WTC11 (cell line): ENCODE data around the gene PLPP3. TPM values are rescaled to one million over a fixed set of nuclear protein-coding genes. Genes with fewer than 3 reads are reported as not detected.

Experiments used
- ATAC-seq: fragments of 200-7000 bp; cut with Tn5 transposase; 2 replicates; pipeline ENCODE4 v1.10.0; 2021; ENCODE audit warnings: mild to moderate bottlenecking, moderate library complexity
- CTCF ChIA-PET: fragments of 300-600 bp; sonication (Branson Sonifier 250); formaldehyde crosslinking; loops from one replicate; lab custom pipeline; 2021; ENCODE audit warnings: antibody characterized with exemption; lab: Charles Lee
- POLR2A ChIA-PET: fragments of 350-600 bp; sonication (Branson Sonifier 250); formaldehyde crosslinking; loops from one replicate; lab custom pipeline; 2021; ENCODE audit warnings: antibody characterized with exemption; lab: Charles Lee
- DNase-seq: peaks from one replicate; pipeline ENCODE4 v3.0.0; 2021; ENCODE audit warnings: low spot score
- H3K27ac Mint-ChIP-seq: 2 replicates; pipeline ENCODE4 v1.8.0; 2021; ENCODE audit warnings: mixed read lengths
- H3K27me3 Mint-ChIP-seq: 2 replicates; pipeline ENCODE4 v1.8.0; 2021; ENCODE audit warnings: low read depth, mild to moderate bottlenecking, moderate library complexity, mixed read lengths
- H3K36me3 Mint-ChIP-seq: 2 replicates; pipeline ENCODE4 v1.8.0; 2021; ENCODE audit warnings: mixed read lengths
- H3K4me1 Mint-ChIP-seq: 2 replicates; pipeline ENCODE4 v1.8.0; 2022; ENCODE audit warnings: mixed read lengths
- H3K4me3 Mint-ChIP-seq: 2 replicates; pipeline ENCODE4 v1.8.0; 2021; ENCODE audit warnings: mild to moderate bottlenecking, moderate library complexity, mixed read lengths
- H3K9me3 Mint-ChIP-seq: 2 replicates; pipeline ENCODE4 v1.8.0; 2021; ENCODE audit warnings: mixed read lengths
- ATF1 ChIP-seq: sonication (generic); formaldehyde crosslinking; IDR thresholded peaks from 2 replicates; pipeline ENCODE4 v1.8.1; 2023; ENCODE audit warnings: mild to moderate bottlenecking, moderate library complexity, missing genetic modification reagents
- CBFB ChIP-seq: sonication (generic); formaldehyde crosslinking; IDR thresholded peaks from 2 replicates; pipeline ENCODE4 v1.8.1; 2022; ENCODE audit warnings: mild to moderate bottlenecking, low read depth, missing genetic modification reagents
- ETV6 ChIP-seq: sonication (generic); formaldehyde crosslinking; IDR thresholded peaks from 2 replicates; pipeline ENCODE4 v1.8.1; 2022; ENCODE audit warnings: mild to moderate bottlenecking, missing genetic modification reagents
- FOXK1 ChIP-seq: sonication (generic); formaldehyde crosslinking; IDR thresholded peaks from 2 replicates; pipeline ENCODE4 v1.8.0; 2022; ENCODE audit warnings: mild to moderate bottlenecking, moderate library complexity, missing genetic modification reagents
- GRHL2 ChIP-seq: fragments of 250-450 bp; sonication (Bioruptor Pico); IDR thresholded peaks from 2 replicates; pipeline ENCODE4 v1.8.0; 2022; ENCODE audit warnings: mild to moderate bottlenecking, moderate library complexity; ENCODE audit not compliant: insufficient replicate concordance, severe bottlenecking
- GTF2I ChIP-seq: fragments of 250-450 bp; sonication (Bioruptor Pico); conservative IDR thresholded peaks from 2 replicates; pipeline ENCODE4 v1.4.0; 2021; ENCODE audit warnings: mild to moderate bottlenecking
- IRF2 ChIP-seq: sonication (generic); formaldehyde crosslinking; IDR thresholded peaks from 2 replicates; pipeline ENCODE4 v1.8.0; 2022; ENCODE audit warnings: low read depth, missing genetic modification reagents, borderline replicate concordance
- JAZF1 ChIP-seq: fragments of 250-450 bp; sonication (Bioruptor Pico); IDR thresholded peaks from 2 replicates; pipeline ENCODE4 v1.9.0; 2021; ENCODE audit warnings: moderate library complexity, mild to moderate bottlenecking, inconsistent platforms
- NFE2L1 ChIP-seq: sonication (generic); formaldehyde crosslinking; IDR thresholded peaks from 2 replicates; pipeline ENCODE4 v1.8.1; 2023; ENCODE audit warnings: missing genetic modification reagents
- NR2C2 ChIP-seq: sonication (generic); formaldehyde crosslinking; IDR thresholded peaks from 2 replicates; pipeline ENCODE4 v1.8.0; 2022; ENCODE audit warnings: mild to moderate bottlenecking, missing genetic modification reagents
- PRRX2 ChIP-seq: fragments of 250-450 bp; sonication (Bioruptor Pico); IDR thresholded peaks from 2 replicates; pipeline ENCODE4 v1.8.0; 2021; ENCODE audit warnings: mild to moderate bottlenecking
- SMAD3 ChIP-seq: sonication (generic); formaldehyde crosslinking; IDR thresholded peaks from 2 replicates; pipeline ENCODE4 v1.8.0; 2022; ENCODE audit warnings: missing genetic modification reagents, mild to moderate bottlenecking, borderline replicate concordance
- ZNF263 ChIP-seq: sonication (generic); formaldehyde crosslinking; IDR thresholded peaks from 2 replicates; pipeline ENCODE4 v1.8.1; 2022; ENCODE audit warnings: low read depth, mild to moderate bottlenecking, moderate library complexity, missing genetic modification reagents
- total RNA-seq: library from RNA; stranded (reverse); gene quantifications from 3 replicates; pipeline ENCODE4 v1.2.3, GENCODE V29; 2021
- TF ChIP-seq, protein P1 (sequence below): sonication (generic); formaldehyde crosslinking; IDR thresholded peaks from 2 replicates; pipeline ENCODE4 v1.8.1; 2023; ENCODE audit warnings: mild to moderate bottlenecking, missing genetic modification reagents
- TF ChIP-seq, protein P2 (sequence below): fragments of 250-450 bp; sonication (Bioruptor Pico); IDR thresholded peaks from 2 replicates; pipeline ENCODE4 v1.9.0; 2021; ENCODE audit warnings: mild to moderate bottlenecking
- TF ChIP-seq, protein P3 (sequence below): sonication (generic); formaldehyde crosslinking; IDR thresholded peaks from 2 replicates; pipeline ENCODE4 v1.8.0; 2022; ENCODE audit warnings: mild to moderate bottlenecking, missing genetic modification reagents
- TF ChIP-seq, protein P4 (sequence below): sonication (generic); formaldehyde crosslinking; IDR thresholded peaks from 2 replicates; pipeline ENCODE4 v1.8.1; 2022; ENCODE audit warnings: low read depth, missing genetic modification reagents, borderline replicate concordance
- TF ChIP-seq, protein P5 (sequence below): fragments of 250-450 bp; sonication (Bioruptor Pico); IDR thresholded peaks from 2 replicates; pipeline ENCODE4 v2.1.2; 2022; ENCODE audit warnings: mild to moderate bottlenecking, moderate library complexity
- TF ChIP-seq, protein P6 (sequence below): fragments of 250-450 bp; sonication (Bioruptor Pico); IDR thresholded peaks from 2 replicates; pipeline ENCODE4 v1.9.0; 2021; ENCODE audit warnings: mild to moderate bottlenecking, borderline replicate concordance
- TF ChIP-seq, protein P7 (sequence below): sonication (generic); formaldehyde crosslinking; IDR thresholded peaks from 2 replicates; pipeline ENCODE4 v1.8.1; 2022; ENCODE audit warnings: mild to moderate bottlenecking, moderate library complexity, missing genetic modification reagents

Gene PLPP3
- total RNA-seq, 1 experiment from 2014 or later: 31.0 TPM

DNA sequence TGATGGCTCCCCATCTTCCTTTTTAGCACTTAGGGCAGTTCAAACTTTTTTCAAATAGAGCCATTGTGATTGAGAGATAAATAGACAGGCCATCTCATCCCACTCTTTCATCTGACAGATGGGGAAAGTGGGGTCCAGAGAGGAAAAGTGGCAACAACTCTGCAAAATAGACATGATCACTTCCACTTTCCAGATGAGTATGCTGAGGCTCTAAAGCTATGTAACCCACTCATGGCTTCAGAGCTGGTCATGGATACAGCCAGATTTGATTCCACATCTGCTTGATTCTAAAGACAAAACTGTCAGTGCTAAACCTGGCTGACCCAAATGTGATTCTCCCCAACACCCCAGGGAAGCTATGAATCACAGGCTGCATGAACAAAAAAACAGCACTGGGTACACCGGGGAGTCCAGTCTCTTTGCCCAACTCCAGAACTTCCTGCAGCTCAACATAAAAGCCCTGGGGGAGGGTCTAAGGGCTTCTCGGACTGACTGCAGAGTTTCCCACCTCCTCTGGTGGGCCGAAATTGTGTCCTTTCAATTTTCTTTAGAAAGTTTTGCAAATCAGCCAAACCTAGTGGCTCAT, 59.3 kb downstream of the PLPP3 start (continued):
- TF ChIP-seq ATF1: no peak
- TF ChIP-seq, protein P1, sequence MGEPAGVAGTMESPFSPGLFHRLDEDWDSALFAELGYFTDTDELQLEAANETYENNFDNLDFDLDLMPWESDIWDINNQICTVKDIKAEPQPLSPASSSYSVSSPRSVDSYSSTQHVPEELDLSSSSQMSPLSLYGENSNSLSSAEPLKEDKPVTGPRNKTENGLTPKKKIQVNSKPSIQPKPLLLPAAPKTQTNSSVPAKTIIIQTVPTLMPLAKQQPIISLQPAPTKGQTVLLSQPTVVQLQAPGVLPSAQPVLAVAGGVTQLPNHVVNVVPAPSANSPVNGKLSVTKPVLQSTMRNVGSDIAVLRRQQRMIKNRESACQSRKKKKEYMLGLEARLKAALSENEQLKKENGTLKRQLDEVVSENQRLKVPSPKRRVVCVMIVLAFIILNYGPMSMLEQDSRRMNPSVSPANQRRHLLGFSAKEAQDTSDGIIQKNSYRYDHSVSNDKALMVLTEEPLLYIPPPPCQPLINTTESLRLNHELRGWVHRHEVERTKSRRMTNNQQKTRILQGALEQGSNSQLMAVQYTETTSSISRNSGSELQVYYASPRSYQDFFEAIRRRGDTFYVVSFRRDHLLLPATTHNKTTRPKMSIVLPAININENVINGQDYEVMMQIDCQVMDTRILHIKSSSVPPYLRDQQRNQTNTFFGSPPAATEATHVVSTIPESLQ (CRISPR knock-in tag): no peak
- TF ChIP-seq, protein P2, sequence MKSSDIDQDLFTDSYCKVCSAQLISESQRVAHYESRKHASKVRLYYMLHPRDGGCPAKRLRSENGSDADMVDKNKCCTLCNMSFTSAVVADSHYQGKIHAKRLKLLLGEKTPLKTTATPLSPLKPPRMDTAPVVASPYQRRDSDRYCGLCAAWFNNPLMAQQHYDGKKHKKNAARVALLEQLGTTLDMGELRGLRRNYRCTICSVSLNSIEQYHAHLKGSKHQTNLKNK (CRISPR knock-in tag): no peak

DNA sequence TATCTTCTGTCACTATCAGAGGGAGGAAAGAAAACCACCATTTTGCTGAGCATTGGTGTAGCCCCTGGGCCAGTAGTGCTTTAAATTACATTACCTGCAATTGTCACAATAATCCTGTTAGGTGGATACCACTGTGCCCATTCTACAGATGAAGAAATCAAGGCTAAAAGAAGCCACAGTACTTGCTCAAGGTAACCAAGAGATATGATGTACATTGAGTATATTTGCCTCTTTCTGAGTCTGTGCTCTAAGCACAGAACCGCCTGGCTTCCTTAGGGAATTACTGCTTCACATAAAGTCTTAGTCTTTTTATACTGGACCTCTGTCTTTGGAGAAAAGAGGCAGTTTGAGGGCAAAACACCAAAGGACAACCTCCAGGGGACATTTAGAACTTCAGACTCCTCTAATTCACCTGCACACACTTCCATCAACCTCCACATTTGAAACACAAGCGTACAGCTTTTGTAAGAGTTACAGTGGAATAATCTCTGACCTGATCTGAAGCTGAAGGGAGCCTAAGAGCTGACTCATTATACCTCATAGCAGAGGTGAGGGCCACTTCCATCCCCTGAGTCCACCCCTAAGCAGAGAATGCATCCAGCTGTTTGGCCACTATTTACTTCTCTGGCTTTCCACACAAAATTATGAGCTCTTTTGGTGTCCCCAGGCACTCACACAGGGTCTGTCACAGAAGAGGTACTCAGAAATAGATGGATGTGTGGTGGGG, 61.8 kb downstream of the PLPP3 start:
- no peaks in the 10 kb centered on the region for H3K27me3 Mint-ChIP-seq
- POLR2A ChIA-PET: interaction anchor here (0.8 kb wide), 1 partner anchor 61 kb away, joined by 3 read pairs; no protein-coding TSS in a partner anchor

DNA sequence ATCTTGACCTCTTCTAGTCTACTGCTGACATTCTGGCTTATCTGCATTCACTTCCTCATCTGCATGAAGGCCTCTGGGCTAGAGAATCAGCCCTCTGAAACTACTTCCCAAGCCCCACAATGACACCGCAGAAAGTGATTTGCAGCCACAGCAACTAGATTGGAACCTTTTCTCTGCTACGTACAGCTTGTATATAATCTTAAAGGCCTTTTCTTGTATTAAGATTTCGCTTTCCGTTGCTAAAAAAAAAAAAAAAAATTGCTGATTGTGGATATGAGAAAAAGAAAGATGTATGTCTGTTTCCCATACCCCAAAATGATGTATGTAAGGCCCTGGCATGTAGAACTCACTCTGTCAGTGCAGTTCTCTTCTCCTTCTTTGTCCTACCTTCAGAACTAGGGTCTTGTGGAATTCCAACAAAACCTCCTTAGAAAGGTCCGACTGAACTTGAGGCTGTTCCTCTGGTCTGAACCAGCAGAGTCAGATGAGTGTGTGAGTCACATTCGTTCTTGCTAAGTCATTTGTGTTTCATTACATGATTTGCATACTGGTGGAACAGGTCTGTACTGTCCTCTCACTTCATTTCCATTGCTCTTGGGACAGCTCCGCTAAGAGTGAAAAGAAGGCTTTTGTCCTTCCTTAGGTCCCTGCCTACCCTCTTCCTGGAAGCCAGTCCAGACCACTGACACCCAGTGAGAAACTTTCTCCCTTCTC, 62.7 kb downstream of the PLPP3 start:
- no peaks in the 10 kb centered on the region for H3K27me3 Mint-ChIP-seq
- CTCF ChIA-PET: no interaction called here
- POLR2A ChIA-PET: interaction anchor here (0.8 kb wide), 1 partner anchor 62 kb away, joined by 3 read pairs; no protein-coding TSS in a partner anchor
- peak overlapping the region; percentile 24 for H3K4me3 Mint-ChIP-seq
- ATAC-seq (peak; percentile 78), DNase-seq (no peak)
- H3K36me3 Mint-ChIP-seq: peaks cover 31% of the 10 kb centered on the region
- H3K27ac Mint-ChIP-seq: peak overlapping the region; percentile 98
- H3K9me3 Mint-ChIP-seq: no peaks in the 10 kb centered on the region
- H3K4me1 Mint-ChIP-seq: peaks cover 71% of the 10 kb centered on the region
- TF ChIP-seq, protein P3, sequence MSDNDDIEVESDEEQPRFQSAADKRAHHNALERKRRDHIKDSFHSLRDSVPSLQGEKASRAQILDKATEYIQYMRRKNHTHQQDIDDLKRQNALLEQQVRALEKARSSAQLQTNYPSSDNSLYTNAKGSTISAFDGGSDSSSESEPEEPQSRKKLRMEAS: no peak
- TF ChIP-seq CBFB (CRISPR knock-in tag): no peak
- no peak for TF ChIP-seq ZNF263 (CRISPR knock-in tag)
- TF ChIP-seq, protein P4, sequence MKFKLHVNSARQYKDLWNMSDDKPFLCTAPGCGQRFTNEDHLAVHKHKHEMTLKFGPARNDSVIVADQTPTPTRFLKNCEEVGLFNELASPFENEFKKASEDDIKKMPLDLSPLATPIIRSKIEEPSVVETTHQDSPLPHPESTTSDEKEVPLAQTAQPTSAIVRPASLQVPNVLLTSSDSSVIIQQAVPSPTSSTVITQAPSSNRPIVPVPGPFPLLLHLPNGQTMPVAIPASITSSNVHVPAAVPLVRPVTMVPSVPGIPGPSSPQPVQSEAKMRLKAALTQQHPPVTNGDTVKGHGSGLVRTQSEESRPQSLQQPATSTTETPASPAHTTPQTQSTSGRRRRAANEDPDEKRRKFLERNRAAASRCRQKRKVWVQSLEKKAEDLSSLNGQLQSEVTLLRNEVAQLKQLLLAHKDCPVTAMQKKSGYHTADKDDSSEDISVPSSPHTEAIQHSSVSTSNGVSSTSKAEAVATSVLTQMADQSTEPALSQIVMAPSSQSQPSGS (CRISPR knock-in tag): no peak
- no peak for TF ChIP-seq JAZF1 (CRISPR knock-in tag)
- TF ChIP-seq FOXK1 (CRISPR knock-in tag): no peak
- TF ChIP-seq, protein P5, sequence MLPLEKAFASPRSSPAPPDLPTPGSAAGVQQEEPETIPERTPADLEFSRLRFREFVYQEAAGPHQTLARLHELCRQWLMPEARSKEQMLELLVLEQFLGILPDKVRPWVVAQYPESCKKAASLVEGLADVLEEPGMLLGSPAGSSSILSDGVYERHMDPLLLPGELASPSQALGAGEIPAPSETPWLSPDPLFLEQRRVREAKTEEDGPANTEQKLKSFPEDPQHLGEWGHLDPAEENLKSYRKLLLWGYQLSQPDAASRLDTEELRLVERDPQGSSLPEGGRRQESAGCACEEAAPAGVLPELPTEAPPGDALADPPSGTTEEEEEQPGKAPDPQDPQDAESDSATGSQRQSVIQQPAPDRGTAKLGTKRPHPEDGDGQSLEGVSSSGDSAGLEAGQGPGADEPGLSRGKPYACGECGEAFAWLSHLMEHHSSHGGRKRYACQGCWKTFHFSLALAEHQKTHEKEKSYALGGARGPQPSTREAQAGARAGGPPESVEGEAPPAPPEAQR (CRISPR knock-in tag): no peak
- TF ChIP-seq, protein P6, sequence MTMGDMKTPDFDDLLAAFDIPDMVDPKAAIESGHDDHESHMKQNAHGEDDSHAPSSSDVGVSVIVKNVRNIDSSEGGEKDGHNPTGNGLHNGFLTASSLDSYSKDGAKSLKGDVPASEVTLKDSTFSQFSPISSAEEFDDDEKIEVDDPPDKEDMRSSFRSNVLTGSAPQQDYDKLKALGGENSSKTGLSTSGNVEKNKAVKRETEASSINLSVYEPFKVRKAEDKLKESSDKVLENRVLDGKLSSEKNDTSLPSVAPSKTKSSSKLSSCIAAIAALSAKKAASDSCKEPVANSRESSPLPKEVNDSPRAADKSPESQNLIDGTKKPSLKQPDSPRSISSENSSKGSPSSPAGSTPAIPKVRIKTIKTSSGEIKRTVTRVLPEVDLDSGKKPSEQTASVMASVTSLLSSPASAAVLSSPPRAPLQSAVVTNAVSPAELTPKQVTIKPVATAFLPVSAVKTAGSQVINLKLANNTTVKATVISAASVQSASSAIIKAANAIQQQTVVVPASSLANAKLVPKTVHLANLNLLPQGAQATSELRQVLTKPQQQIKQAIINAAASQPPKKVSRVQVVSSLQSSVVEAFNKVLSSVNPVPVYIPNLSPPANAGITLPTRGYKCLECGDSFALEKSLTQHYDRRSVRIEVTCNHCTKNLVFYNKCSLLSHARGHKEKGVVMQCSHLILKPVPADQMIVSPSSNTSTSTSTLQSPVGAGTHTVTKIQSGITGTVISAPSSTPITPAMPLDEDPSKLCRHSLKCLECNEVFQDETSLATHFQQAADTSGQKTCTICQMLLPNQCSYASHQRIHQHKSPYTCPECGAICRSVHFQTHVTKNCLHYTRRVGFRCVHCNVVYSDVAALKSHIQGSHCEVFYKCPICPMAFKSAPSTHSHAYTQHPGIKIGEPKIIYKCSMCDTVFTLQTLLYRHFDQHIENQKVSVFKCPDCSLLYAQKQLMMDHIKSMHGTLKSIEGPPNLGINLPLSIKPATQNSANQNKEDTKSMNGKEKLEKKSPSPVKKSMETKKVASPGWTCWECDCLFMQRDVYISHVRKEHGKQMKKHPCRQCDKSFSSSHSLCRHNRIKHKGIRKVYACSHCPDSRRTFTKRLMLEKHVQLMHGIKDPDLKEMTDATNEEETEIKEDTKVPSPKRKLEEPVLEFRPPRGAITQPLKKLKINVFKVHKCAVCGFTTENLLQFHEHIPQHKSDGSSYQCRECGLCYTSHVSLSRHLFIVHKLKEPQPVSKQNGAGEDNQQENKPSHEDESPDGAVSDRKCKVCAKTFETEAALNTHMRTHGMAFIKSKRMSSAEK (CRISPR knock-in tag): no peak
- TF ChIP-seq SMAD3 (CRISPR knock-in tag): no peak
- TF ChIP-seq IRF2 (CRISPR knock-in tag): no peak
- TF ChIP-seq ETV6 (CRISPR knock-in tag): 0 out of 2 replicates have a peak, but pooled peaks have one; percentile 19
- TF ChIP-seq, protein P7, sequence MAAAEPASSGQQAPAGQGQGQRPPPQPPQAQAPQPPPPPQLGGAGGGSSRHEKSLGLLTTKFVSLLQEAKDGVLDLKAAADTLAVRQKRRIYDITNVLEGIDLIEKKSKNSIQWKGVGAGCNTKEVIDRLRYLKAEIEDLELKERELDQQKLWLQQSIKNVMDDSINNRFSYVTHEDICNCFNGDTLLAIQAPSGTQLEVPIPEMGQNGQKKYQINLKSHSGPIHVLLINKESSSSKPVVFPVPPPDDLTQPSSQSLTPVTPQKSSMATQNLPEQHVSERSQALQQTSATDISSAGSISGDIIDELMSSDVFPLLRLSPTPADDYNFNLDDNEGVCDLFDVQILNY (CRISPR knock-in tag): no peak

More for the DNA sequence above, 61.8 kb downstream of the PLPP3 start:
- no peak for DNase-seq
- Mint-ChIP-seq H3K27ac (peak overlapping the region; percentile 98), H3K9me3 (no peaks in the 10 kb centered on the region), H3K4me1 (peaks cover 75% of the 10 kb centered on the region), H3K4me3 (peak overlapping the region; percentile 24; the same call in 1 of the 2 replicates), H3K36me3 (peaks cover 34% of the 10 kb centered on the region)
- TF ChIP-seq GRHL2 (CRISPR knock-in tag) (no peak), NFE2L1 (CRISPR knock-in tag) (no peak), GTF2I (CRISPR knock-in tag) (0 out of 2 replicates have a peak, but pooled peaks have one; percentile 14), PRRX2 (CRISPR knock-in tag) (no peak), SMAD3 (CRISPR knock-in tag) (no peak), NR2C2 (CRISPR knock-in tag) (no peak)
- no peak; the same call in 1 of the 2 replicates for ATAC-seq
- CTCF ChIA-PET: interaction anchor here (0.8 to 1.3 kb wide), 2 partner anchors 10 to 60 kb away, joined by 3 read pairs; no protein-coding TSS in a partner anchor
